SIG-M5 treated with dmso at 0.1 percent for 504 hours (cell line): Measurements from ENCODE around the gene MAPK11.

Source experiments
- DNase-seq: peaks from one replicate; lab custom pipeline; 2025; ENCODE audit not compliant: unreplicated experiment; lab: John Stamatoyannopoulos, UW

MAPK11 gene

GRCh38 chr22:50262973-50263617 is 7.1 kb downstream of the MAPK11 start:
- no peak for DNase-seq

GRCh38 chr22:50262460-50262911 is 7.7 kb downstream of the MAPK11 start:
- no peak for DNase-seq

- DNase-seq: no peak
Measured at GRCh38 chr22:50261615-50262459, 8.3 kb downstream of the MAPK11 start, which contains the start of gene MAPK12. TSS of gene MAPK12 (minus strand) at chr22:50261683. CDS start at chr22:50261509, 174 bp downstream.

DNA sequence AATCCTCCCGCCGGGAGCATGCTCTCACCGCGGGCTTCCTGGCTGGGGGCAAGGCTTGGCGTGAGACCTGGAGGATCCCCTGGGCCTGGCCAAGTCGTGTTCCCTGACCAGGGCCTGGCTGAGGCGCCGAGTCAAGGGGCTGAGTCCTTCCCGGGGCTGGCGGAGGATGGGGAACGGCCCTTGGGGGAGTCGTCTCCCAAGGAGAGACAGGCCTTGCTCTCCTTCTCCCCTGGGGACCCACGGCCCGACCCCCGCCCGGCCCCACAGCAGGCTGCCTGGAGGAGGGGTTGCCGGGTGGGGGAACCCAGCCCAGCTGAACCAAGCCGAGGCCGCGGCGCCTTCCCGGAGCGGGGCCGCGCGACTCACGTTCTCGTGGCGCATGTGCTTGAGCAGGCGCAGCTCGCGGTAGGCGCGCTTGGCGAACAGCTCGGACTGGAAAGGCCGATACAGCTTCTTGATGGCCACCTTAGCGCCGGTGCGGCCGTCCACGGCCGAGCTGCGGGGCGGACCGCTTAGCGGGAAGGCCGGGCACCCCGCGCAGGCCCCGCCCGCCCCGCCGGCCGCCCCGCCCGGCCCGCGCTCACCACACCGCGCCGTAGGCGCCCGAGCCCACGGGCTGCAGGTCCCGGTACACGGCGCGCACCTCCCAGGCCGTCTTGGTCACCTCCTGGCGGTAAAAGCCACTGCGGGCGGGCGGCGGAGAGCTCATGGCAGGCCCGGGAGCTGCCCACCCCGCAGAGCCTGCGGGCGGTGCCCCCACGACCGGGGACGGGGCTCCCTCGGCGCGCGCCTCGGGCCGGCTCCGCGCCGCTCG is 9.2 kb downstream of the MAPK11 start:
- DNase-seq: peak; percentile 16

DNA sequence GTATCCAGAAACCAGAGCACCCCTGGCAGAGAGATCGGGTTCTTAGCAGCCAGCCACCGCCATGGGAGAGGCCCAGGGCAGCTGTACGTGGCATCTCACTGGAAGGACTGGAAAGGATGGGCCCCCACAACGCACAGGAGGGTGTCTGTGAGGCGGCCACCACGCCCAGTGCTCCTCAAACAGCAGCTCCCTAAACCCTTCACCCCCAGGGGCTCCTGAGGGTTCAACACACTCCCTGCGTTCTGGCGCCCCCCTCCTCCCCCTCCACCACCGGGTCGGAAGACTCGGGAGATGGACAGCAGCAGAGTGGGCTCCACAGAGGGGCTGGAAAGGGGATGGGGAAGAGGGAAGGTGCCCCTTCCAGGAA is 9.8 kb downstream of the MAPK11 start:
- no peak for DNase-seq

DNA sequence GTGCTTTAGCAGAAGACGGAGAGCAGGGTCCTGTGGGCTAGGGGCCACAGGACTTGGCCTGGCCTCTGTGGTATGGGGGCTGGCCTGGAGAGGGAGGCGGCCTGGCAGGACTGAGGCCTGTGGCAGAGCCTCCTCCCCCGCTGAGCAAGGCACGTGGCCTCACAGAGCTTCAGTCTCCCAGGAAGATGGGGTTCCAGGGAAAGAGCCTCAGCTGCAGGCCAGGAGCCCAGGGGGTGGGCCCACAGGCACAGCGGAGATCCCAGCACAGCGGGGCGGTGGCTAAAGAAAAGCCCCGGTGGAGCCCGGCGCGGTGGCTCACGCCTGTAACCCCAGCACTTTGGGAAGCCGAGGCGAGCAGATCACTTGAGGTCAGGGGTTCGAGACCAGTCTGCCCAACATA is 10.9 kb downstream of the MAPK11 start:
- DNase-seq: no peak

DNA sequence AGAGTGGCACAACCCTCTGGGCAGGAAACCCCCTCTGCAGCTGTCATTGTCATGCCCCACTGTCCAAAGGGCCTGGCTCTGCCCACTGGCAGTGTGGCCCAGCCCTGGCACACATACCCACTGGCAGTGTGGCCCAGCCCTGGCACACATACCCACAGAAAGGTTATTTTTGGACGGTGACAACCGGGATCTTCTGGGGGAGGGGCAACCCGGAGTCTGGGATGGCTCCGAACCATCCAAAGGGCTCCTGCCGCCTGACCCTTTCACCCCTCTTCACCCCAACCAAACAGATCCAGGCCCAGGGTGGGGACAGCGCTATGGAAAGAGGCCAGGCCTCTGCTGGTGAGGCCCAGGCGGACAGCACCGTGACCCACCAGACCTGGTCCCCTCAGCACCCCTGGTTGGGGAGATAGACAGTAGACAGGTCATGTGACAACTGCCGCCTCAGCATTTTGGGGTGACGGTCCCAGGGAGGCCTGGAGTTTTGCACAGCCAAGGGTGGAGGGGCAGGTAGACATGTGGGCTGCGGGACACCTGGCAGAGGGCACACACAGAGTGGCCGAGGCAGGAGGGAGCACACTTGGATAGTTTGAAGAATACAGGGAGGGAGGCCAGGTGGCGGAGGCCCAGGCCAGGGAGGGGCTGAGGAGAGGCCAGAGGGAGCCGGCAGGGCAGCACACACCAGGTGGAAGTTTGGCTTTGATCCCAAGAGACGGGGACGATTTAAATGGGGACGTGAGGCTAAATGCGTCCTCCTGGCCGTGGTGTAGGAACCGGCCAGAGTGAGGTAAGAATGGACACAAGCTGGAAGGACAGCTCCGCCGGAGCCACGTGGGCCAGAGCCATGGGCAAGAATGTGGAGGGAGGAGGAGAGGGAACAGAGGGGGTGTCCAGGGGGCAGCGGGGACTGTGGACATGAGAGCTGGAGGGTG is 11.6 kb downstream of the MAPK11 start:
- no peak for DNase-seq

GRCh38 chr22:50257451-50258360 is 12.5 kb downstream of the MAPK11 start:
- DNase-seq: no peak

DNA sequence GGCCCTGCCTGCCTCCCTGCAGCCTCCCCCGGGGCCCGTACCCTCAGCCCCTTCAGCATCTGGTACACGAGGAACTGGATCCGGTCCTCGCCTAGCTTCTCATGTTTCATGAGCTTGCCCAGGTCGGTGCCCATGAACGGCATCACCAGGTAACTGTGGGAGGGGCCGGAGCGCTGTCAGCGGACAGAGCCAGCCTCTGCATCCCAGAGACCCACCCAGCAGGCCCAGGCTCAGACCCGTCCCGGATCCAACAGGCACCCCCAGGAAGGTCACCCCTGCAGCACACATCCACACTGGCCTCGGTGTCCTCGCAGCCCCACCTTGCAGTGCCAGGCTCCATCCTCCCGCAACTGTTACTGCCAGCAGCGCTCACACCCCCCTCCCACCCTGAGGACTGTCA is 13.1 kb downstream of the MAPK11 start:
- no peak for DNase-seq

DNA sequence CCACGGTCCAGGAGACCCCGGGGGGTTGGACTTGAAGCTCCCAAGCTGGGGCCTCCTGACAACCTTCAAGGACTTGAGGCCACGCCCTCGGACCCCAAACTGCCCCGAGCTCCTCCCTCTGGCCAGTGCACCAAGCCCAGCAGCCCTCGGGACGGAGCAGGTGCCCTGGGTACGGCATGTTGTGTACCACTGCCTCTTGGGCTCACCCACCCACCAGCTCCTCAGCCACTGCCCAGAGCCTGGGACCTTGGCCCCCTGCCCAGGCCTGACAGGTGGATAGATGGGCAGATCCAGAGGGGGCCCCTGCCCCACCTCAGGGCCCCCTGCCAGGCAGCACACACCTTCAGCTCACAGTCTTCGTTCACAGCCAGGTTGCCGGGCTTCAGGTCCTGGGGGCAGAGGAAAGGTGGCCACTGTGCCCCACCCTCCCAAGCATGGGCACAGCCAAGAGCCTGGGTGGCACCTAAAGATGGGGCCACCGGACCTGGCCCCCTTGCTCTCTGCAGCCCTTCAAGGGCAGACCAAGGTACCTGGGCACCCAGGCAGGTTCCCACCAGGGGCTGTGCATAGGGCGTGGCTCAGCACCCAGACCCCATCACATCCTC is 13.8 kb downstream of the MAPK11 start:
- DNase-seq: no peak

DNA sequence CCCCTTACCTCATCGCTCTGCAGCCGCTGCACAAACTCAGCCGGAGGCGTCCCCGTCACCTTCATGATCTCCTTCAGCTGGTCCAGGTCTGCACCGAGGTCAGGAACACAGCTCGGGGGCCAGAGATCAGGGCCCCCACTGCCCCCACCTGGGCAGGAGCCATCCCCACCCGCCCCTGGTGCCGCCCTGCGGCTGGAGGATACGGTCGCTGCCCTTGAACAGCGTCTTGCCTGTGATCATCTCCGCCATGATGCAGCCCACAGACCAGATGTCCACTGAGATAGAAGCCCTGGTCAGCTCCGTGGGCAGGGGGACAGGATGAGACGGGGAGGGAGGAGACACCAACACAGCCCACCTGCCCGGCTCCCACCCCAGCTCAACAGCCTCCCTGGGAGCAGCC is 14.6 kb downstream of the MAPK11 start:
- DNase-seq: no peak

DNA sequence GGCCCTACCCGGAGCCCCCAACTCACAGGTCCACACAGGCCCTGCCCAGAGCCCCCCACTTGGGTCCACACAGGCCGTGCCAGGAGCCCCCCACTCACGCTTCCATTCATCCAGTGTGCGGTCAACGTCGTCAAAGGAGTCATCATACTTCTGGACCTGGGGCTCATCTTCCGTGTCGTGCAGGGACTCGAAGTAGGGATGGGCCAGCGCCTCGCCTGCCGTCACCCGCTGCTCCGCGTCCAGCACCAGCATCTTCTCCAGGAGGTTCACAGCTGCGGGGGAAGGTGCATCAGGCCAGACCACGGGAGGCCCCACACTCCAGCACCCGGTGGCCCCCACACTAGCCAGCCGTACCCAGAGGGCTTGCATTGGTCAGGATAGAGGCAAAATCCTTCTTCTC is 15.1 kb downstream of the MAPK11 start:
- no peak for DNase-seq

DNA sequence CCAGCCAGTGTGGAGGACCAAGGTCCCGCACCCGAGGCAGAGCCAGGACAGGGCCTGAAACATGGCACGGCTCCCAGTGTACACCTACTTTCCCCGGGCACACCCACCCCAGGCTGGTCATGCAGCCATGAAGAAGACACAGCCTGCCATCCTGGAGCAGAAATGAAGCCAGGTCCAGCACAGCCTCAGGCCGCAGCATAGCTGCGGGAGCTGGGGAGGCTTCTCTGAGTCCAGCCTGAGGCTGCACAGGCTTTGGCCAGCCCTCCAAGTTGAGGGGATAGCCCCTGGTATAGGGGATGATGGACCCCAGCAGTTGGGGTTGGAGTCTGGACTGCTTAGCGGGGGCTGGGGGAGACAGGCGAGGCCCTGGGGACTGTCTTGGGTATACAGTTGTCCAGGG is 16.2 kb downstream of the MAPK11 start:
- no peak for DNase-seq

DNA sequence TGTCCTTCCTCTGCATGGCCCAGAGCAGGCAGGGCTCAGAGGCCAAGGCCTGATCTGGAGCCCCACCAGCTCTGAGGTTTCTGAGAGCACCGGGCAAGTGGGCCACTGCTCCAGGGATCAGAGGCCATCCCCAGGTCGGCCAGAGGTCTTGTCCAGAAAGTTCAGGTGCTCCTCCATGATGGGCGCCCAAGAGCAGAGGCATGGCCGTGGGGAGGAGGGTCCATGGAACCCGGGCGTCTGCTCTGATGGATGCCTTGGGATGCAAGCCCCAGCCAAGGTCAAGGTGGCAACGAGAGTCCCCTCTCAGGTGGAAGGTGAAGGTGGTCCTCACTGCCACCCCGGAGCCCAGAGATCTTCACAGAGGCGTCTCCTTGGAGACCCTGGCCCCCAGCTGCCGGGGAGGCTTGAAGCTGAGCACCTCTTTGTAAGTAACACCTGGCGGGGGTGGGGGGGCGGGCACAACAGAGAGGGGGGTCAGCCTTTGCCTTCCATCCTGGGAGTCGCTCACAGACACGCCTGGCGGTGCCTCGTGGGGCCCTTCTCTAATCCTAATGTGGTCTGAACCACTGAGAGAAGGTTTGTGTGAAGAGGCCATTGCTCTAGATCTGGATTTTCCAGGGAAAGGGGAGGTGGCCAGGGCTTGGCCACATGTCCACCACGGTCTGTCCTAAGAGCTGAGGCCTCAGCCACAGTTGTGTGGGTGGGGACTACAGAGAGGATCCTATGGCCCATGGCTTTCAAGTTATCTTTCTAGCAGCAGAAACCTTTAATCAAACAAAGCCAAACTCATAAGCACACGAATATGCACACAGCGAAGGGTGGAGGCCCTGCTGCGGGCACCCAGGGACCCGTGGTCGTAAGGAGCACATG is 16.9 kb downstream of the MAPK11 start:
- no peak for DNase-seq

- peak; percentile 59 for DNase-seq
Measured at GRCh38 chr22:50252082-50253045, 17.8 kb downstream of the MAPK11 start.

DNA sequence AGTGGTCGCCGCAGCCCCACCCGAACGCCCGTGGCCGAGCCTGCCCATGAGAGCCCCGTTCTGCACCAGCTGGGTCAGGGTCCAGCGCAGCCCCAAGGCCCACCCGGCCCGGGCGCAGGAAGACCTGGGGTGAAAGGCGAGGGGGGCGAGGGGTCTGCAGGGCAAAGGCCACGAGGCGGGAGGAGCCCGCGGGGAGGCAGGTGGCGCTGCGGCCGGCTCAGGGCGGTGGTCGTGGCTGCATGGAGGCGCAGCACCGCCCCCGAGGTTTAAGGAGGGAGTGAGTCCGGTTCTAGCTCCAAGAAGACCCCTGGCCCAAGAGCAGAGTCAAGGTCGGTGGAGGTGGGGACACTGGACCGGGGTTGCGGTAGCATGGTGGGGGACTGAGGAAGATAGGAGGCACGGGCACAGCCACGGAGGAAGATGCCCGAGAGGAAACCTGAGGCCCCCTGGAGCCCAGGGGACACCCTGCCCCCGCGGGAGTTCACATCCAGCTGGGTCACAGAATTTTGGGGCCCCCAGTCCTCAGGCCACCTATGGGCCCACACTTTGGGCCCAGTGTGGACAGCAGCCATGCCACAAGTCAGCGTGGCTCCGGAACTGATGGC is 18.6 kb downstream of the MAPK11 start:
- no peak for DNase-seq
